Stimulated activated CD4-positive, alpha-beta T cell treated with anti-CD3 and anti-CD28 coated beads, Interleukin-12 subunit alpha, Interleukin-12 subunit beta, amount 100 ng/mL, for 4 hours (primary cell): ENCODE results near the gene C2orf68.
"Not testable (repeated sequence)": the region's sequence is repeated elsewhere in the genome, so short reads cannot be mapped to it uniquely, and the experiment has no call there.

Experiments
- DNase-seq: peaks from one replicate; pipeline ENCODE4 v3.0.0-alpha.2; 2020

C2orf68 gene

DNA sequence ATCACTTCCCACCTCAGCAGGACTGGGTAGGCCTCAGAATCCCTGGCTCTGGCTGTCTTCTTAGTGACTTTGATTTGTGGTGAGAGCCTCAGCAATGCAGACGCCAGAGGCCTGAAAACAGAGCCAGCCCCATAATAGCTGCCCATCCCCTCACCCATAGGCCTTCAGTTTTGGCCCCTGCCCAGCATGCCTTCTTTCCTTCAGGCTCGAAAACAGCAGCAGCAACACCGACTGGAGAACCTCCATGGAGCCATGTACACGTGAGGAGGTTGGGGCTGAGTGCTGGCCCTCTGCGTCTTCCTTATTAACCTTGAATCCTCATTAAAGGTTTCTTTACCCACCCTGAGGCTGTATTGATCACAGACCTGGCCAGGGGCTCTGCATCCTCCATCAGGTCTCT lies 14.6 kb downstream of the C2orf68 start:
- no peak for DNase-seq

DNA sequence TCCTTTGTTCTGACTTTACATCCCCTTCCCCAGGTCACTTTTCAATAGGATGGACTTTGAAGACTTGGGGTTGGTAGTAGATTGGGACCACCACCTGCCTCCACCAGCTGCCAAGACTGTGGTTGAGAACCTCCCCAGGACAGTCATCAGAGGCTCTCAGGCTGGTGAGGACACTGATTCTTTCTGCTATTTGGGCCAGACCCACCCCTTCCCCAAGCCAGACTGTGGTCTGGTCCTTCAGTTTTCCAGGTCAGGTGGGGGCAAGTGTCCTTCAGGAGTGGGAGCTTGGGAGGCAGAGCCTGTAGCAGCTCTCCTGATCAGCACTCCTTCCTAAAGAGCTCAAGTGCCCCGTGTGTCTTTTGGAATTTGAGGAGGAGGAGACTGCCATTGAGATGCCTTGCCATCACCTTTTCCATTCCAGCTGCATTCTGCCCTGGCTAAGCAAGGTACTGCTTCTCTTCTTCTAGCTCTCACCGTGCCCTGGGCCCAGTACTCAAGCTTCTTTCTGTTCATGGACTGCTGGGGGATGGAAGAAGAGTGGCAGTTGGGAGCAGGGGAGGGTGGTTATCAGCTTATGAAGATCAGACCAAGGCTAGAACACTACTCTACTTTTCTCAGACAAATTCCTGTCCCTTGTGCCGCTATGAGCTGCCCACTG lies 15.3 kb downstream of the C2orf68 start:
- DNase-seq, result no peak

DNA sequence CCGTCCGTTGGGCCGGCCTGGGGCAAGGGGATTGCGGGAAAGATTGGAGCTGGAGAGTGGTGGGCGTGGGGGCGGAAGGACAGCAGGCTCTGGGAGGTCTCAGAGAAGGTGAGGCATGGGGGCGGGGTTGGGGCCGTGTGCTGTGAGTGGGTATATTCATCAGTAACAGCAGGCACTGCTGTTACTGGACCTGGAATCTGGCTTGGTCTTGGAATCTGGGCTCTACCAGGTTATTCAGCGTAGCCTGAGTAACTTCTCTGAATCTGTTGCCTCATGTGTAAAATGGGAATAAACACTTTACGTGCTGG lies 15.9 kb downstream of the C2orf68 start:
- no peak for DNase-seq

DNA sequence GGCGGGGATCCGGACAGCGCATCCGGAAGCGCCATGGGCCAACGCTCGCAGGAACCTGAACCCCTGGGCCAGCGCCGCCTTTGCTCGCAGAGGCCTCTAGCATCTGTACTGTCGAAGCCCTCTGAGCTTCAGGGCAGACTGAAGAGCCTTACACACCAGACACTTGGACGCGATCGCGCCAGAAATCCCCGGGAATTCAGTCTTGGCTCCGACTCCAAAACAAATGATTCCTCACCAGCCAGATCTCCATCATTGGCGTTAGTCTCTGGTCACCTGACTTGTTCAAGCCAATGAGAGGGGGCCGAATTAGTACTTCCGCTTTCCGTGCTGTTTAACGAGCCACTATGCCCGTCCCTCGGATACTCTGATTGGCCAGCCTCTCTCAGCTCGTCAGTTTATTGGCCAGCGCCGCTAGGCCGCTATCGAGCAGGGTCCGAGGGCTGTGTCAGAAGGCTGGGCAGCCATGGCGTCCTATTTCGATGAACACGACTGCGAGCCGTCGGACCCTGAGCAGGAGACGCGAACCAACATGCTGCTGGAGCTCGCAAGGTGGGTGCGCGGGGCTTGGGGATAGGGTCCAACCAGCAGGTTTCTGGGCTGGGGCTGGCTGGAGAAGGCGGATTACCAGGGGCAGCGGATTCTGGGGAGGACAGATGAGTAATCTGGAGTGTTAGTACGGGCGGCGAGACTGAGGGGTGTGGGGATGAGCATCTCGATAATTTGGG lies 16.4 kb downstream of the C2orf68 start, which contains the start of gene RNF181:
Gene RNF181 (plus strand): TSS at position 445 of the 725 bp plus-strand sequence. CDS start 19 bp downstream, at position 464.
- peak; percentile 80 for DNase-seq

DNA sequence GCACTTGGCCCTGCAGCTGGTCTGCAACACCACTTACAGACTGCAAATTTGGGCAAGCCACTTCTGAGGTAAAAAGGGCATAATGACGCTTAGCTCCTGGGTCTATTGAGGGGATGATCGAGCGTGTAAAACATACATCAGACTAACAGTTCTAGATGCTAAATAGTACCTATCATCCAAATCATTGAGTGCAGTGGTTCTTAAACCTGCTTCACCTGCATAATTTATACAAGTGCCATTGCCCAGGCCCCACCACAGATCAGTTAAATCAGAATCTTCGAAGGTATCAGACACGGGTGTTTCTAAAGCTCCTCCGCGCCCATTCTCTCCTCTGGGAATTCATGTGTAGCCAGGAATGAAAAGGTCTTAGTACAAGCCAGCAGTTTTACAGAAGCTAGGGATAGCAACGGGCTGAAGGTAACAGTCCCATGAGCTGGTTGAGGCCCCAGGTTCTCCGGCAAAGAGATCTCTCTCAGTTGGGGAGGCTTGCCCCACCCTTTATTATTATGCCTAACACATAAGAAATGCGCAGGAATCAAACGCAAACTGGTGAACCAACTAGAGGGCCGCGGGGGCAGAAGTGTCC lies 17.1 kb downstream of the C2orf68 start:
- DNase-seq, result no peak

DNA sequence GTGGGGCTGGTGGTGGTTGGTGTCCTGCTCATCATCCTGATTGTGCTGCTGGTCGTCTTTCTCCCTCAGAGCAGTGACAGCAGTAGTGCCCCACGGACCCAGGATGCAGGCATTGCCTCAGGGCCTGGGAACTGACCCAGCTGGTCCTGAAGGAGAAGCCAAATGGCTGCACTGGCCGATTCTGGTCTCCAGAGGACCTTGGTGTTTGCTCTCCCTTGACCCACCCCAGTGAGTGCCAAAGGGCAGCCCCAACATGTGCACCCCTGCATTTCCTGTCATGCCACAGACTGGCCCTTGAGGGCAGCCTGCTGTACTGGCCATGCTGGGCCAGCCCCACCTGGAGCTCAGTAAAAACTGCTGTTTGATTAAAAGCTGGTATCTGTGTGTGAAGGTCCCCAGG lies 18.8 kb downstream of the C2orf68 start:
- no peak for DNase-seq

DNA sequence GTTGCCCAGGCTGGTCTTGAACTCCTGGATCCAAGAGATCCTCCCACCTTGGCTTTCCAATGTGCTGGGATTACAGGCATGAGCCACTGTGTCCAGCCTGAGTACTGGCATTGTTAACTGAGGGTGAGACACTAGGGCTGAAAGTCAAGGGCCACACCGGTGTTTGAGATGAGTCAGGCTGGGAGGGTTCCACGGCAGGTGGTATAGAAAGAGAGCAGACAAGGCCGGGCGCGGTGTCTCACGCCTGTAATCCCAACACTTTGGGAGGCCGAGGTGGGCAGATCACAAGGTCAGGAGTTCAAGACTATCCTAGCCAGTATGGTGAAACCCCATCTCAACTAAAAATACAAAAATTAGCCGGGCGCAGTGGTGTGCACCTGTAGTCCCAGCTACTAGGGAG lies 19.6 kb downstream of the C2orf68 start:
- not testable (repeated sequence) for DNase-seq

DNA sequence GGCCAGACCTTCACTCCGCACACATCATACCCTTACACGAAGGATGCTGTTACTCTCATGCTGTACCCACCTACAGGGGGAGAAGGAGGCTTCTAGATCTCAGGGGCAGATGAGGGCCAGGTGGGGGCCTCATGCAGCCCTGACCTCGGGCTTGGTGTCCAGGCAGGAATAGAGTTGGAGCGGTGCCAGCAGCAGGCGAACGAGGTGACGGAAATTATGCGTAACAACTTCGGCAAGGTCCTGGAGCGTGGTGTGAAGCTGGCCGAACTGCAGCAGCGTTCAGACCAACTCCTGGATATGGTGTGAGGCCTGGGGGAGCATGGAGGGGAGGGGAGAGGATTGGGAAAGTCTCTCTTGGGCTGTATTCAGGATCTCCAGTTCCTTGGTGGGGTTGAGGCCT lies 20.3 kb downstream of the C2orf68 start:
- no peak for DNase-seq

DNA sequence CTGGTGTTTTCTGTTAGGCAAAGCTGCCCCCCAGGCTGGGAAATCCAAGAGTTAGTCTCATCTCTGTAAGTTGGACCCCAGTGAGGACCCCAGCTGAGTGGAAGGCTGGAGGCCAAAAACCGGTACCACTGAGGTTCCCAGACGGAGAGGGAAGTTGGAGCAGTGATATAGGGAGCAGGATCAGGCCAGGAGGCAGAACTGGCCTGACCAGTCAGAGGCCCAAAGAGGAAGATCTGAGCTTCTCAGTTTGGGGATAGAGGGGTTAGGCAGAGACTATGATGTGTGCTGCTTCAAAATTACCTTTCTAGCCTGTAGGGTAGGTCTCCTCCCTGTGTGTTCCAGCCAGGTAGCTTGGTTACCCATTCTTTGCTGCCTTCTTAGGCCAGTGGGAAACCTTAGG lies 20.9 kb downstream of the C2orf68 start:
- DNase-seq, result no peak

DNA sequence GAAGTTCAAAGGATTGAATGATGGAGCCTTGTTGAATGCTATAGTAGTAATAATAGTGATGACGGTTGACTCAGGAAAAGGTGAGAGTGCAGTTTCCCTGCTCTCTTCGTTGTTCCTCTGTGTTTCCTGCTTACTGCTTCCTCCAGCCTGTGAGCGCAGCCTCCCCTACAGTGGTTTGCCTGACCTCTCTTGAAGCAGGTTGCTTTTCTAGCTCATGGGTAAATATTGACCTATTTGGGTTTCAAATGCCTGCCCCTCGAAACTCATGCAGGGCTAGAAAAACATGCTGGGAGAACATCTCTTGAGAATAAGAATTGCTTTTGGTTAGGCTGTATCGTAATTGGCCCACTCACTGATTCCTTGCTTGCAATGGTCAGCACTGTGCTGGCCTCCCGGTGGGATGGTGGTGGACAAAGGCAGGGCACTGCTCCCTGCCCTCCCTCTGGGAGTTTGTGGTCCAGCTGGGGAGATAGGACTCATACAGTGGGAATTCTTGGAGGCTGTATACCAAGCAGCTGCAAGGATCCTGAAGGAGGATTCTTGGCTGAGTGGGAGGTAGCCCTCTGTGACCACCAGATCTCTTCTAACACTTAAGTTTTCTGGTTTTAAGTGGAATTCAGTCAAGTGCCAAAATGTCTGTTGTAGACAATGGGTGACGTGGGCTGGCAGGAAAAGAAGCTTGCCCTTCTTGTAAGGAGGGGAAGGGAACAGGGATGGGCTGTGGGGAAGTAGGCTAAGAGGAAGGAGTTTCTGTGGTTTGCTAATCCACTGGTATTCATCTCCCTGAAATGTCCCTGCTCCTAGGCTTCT lies 21.7 kb downstream of the C2orf68 start:
- DNase-seq, result no peak

DNA sequence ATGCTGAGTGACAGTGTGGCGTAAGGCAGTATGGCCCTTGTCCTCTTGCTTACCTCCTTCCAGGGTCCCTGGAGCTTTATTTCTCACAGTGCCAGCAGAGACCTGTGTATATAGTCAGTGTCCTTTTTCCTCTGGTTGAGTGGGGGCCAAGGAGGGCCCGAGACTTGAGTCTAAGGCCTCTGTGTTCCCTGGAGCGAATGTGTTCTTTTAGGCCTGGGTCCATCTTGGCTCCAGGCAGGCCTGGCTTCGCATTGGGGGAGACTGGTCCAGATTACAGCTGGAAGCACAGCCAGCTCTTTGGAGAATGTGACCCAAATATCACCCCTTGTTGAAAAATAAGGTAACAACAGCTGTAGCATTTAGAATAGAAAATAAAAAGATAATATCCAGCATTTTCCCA lies 22.7 kb downstream of the C2orf68 start:
- DNase-seq, result no peak

DNA sequence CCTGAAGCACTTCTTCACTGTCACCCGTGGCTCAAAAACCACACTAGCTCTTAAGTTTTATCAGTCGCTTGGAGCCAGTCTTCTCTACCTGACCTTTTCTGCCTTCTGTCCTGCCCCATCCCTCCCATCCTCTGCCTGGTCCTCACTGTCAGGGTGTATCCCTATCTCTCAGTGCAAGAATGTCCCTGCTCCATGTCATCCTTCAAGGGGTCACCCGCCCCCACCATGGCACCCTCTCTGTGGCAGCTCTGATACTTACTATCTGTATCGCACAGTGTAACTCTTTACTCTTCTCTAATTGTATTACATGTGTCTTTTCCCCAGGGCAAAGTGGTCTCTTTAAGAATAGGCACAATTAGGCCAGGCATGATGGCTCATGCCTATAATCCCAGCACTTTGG lies 23.2 kb downstream of the C2orf68 start:
- DNase-seq, result no peak

DNA sequence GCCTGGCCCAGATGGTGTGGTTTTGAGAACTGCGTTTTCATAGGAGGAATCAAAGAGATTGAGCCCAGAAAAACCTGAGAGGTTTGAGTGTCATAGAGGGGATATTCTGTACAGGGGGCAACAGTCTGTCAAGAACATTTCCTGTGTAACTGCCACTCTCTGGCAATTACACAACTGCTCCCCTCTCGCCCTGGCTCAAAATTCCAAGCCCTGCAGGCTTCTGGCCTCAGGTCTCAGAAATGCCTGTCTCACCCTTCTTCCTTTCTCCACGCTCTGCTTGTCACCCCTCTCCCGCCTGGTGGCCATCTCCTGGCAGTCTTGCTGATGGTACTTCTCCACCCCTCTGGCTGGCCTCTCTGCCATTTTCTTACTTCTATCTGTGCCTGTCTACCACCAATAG lies 23.6 kb downstream of the C2orf68 start:
- no peak for DNase-seq

DNA sequence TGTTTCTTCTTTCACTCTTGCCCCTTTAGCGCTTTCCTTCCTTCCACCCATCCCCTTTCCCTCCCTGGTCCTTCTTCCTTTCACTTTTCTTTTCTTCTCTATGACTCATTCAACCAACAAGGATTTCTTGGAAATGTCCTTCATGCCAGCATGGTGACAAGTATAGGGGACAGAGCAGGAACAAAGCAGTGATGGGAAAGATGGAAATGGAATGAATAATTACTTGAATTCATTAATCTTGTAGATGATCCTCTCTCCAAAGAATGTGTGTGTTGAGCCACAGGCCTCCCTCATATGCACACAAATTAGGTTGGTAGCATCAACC lies 26.1 kb downstream of the C2orf68 start:
- DNase-seq, result no peak

DNA sequence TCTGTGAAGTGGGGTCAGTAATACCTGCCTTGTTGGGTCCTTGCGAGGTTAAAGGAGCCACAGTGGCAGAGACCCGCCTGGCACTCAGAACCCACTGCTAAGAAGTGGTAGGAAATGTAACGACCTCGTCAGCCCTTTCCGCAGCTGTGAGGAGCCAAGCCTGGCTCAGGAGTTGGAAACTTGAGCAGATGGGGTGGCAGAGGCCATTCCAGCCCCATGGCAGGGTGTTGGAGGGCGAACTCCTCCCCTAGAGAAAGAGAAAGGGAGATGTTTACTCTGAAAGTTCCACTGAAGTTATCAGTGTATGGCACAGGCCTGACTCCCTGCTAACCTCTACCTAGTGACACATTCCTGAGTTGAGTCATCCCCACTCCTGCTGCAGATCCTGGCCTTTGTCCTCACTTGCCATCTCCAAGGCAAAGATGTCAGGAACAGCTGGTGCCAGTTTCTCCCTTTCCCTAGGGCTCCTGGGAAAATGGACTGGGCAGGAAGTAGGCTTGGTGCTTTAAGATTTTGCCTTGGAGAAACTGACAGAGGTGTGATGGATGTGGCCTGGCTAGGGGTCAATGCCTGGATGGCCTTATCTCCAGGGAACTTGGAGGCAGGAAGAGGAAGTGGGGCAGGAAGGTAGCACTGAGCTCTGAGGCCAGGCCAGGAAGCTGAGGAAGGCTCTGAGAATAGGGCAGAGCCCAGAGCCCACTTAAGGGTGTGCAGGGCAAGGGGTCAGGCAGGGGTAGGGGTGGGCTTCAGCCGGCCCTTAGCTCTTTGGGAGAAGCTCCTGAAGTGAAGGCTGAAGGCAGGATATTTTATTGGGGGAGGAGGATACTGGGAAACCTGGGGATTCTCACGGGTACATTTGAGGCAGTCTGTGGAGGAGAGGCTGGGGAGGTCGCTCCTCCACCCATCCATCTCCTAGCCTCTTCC lies 26.7 kb downstream of the C2orf68 start:
- no peak for DNase-seq

DNA sequence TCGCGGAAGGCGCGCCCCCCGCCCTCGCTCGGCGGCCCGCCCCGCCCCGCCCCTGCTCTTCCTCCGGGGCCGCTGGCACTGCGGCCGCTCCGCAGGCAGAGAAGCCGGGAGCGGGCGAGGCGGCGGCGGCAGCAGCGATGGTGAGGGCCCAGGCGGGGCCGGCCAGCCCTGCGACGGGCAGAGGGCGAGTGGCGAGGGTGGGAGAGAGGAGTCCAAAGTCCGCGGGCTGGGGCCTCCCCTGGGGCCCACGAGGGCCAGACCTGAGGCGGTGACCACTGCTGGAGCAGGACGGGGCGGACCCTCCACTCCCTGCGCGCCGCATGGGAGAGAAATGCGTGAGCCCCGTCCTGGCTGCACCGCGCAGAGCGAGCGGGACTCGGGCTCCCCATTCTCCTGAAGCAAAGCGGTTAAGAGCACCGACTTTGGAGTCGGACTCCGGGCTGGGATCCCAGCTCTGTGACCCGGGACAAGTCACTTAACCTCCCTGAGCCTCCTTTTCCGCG lies 27.5 kb downstream of the C2orf68 start, which contains the start of gene VAMP5:
Gene VAMP5 (plus strand): TSS at position 78 of the 503 bp plus-strand sequence. CDS start 60 bp downstream, at position 138.
- no peak for DNase-seq

DNA sequence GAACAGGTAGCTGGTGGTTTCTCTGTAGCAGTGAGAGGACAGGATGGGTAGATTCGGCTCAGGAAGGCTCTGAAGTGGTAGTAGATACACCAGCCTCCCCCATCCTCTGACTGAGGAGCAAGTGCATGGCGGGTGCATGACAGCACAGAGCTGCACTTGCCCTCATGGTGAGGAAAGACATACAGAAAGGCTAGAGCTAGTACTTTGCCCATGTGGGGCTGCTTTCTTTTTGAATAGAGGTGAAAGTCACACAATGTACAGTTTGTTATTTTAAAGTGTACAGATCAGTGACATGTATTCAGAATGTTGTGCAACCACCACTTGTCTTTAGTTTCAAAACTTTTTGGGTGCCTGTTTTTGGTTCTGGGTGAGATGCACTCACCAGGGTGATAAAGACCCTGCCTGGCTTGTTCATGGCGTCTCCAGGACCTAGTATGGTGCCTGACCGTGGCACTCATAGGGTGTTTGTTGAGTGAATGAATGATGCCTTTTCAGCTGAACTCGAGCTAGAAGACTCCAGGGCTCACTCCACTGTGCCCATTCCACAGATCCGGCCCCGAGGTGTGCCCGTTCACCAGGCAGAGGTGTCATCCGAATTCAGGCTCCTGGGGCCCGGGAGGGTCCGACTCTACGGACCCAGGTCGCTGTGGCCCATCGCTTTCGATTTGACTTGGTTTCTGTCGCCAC lies 28.1 kb downstream of the C2orf68 start:
- DNase-seq, result no peak

DNA sequence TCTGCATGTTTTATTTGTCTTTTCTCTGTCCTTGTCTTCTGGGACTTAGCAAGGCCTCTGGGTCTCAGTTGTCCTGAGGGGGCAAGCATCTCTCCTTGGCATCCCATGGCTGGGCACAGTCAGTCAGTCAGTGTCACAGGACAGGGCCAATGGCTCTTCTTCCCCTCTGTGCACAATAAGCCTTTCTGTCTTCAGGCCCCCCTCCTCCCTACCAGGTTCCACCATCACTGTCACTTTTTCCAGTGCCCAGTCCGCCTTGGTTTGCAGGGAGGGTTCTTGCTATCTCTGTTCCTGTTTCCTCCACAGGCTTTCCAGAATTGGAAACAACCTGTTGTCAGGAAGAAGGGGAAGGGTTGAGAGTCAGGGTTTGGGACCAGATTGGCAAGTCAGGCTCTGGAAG lies 29.4 kb downstream of the C2orf68 start:
- no peak for DNase-seq

DNA sequence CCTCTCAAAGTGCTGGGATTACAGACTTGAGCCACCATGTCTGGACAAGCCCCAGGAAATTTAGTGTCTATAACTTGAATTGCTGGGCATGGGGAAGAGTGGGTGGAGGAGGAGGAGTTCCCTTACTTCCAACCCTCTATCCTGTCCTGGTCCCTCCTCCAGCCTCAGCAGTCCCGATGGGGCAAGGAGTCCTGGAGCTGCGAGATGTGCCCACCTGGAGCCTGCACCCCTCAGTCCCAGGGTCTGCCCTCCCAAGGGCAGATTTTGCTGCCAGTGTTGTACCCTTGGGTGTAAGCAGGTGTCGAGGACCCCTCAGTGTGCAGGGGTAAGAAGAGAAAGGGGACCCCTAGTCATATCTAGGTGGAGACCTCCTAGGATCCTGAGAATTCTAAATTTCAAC lies 31.7 kb downstream of the C2orf68 start:
- DNase-seq, result no peak

DNA sequence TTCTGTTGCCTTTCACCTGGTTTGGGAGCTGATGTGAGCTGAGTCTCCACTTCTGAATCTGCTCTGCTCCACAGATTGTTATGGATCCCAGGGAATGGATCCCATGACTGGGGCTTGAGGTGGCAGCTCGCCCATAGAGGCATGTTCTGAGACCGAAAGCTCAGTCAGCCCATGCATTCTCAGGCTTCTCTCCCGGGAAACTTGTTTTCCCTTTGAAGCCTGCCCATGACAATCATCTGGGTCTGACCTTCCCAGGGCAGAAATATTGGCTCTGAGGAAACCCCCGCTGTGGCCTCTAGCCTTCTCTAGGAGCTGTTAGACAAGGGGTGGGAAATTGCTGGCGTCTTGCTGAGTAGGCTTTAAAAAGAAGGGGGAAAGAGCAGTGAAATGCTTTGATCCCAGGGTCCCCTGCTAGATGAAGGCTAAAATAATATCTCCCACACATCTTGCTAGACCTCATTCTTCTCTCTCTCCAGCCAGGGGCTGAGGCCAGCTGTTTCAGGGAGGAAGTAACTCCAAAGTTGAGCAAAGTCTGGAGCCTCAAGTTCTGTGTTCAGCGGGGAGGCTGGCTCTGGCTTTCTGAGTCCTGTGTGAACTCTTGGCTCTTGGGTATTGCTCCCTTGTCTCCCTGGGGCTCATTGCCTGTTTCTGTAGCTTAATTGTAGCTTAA lies 32.5 kb downstream of the C2orf68 start:
- DNase-seq, result no peak
